ENCODE results near the gene FTMT. TPM values are rescaled to one million over a fixed set of nuclear protein-coding genes. Genes with fewer than 3 reads are reported as not detected.

Gene FTMT
- total and polyA plus RNA-seq, 8 donors: not detected

DNA sequence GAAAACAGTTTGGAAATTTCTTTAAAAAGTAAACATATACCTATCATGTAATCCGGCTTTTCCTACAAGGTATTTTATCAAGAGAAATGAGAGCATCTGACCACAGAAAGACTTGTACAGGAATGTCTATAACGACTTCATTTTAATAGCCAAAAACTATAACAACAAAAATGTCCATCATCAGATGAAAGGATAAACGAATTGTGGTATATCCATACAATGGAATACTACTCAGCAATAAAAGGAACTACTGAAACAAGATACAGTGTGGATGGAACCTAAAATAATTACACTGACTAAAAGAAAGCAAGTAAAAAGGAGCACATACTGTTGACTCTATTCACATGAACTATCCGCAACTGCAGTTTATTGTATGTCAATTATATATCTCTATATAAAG lies 1.4 kb upstream of the FTMT start:
- DNase-seq: no peak
- WGBS, 5 donors: 76 to 83% (median 80%) methylated on average over 4 of the region's 4 CpGs
- intact Hi-C loops (cut with DNase I; ENCODE audit: low total_unique reads): no loop called here
- Histone ChIP-seq H3K4me1 (no peaks in the 10 kb centered on the region), H3K9me3 (peaks cover 0 to 17% (median 5%) of the 10 kb centered on the region in 4 donors), H3K27me3 (no peaks in the 10 kb centered on the region), H3K27ac (no peak overlapping the region), H3K4me3 (no peak overlapping the region), H3K36me3 (no peaks in the 10 kb centered on the region)
- TF ChIP-seq, protein P1, sequence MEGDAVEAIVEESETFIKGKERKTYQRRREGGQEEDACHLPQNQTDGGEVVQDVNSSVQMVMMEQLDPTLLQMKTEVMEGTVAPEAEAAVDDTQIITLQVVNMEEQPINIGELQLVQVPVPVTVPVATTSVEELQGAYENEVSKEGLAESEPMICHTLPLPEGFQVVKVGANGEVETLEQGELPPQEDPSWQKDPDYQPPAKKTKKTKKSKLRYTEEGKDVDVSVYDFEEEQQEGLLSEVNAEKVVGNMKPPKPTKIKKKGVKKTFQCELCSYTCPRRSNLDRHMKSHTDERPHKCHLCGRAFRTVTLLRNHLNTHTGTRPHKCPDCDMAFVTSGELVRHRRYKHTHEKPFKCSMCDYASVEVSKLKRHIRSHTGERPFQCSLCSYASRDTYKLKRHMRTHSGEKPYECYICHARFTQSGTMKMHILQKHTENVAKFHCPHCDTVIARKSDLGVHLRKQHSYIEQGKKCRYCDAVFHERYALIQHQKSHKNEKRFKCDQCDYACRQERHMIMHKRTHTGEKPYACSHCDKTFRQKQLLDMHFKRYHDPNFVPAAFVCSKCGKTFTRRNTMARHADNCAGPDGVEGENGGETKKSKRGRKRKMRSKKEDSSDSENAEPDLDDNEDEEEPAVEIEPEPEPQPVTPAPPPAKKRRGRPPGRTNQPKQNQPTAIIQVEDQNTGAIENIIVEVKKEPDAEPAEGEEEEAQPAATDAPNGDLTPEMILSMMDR (IDR thresholded peaks at IDR 0.05): no peak
- TF ChIP-seq POLR2A (IDR thresholded peaks at IDR 0.05): no peak
- no peak for TF ChIP-seq EP300 (IDR thresholded peaks at IDR 0.05)
- TF ChIP-seq POLR2AphosphoS5 (IDR thresholded peaks at IDR 0.05): no peak

- no peaks in the 10 kb centered on the region for H3K27me3 ChIP-seq
- H3K27ac ChIP-seq: no peak overlapping the region
- H3K9me3 ChIP-seq: peaks cover 0 to 17% (median 5%) of the 10 kb centered on the region in 4 donors
- WGBS, 5 donors: 37 to 63% (median 51%) methylated on average over 2 of the region's 2 CpGs
- H3K4me1 ChIP-seq: no peaks in the 10 kb centered on the region
- no peak for DNase-seq
- TF ChIP-seq, protein P1 (IDR thresholded peaks at IDR 0.05): no peak
- no peak for TF ChIP-seq EP300 (IDR thresholded peaks at IDR 0.05)
- no peak for TF ChIP-seq POLR2AphosphoS5 (IDR thresholded peaks at IDR 0.05)
- no peak for TF ChIP-seq POLR2A (IDR thresholded peaks at IDR 0.05)
- no peak overlapping the region for H3K4me3 ChIP-seq
- H3K36me3 ChIP-seq: no peaks in the 10 kb centered on the region
- intact Hi-C loops (cut with DNase I; ENCODE audit: low total_unique reads): no loop called here
Measured at GRCh38 chr5:121853850-121854249, 2.2 kb downstream of the FTMT start.

DNA sequence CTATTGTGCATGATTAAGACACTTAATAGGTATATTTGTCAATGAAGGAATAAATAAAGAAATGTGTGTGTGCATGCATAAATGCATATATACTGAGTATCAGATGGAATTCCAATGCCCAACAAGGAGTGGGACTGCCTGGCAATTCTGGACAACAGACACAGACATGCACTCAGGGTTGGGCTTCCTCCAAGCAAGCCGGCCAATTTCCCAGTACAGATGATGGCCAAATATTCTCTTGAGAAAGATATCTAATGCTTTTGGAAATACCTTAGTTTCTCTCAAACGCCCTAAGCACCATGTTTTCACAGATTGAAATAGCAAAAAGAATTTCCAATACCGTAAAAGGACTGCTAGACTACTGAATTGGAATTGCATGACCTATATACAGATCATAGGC lies 11.1 kb downstream of the FTMT start:
- Histone ChIP-seq H3K9me3 (no peaks in the 10 kb centered on the region), H3K36me3 (no peaks in the 10 kb centered on the region), H3K4me1 (no peaks in the 10 kb centered on the region), H3K4me3 (no peak overlapping the region), H3K27ac (no peak overlapping the region), H3K27me3 (no peaks in the 10 kb centered on the region)
- no peak for DNase-seq
- WGBS, 5 donors: 70 to 76% (median 74%) methylated on average over 3 of the region's 3 CpGs
- intact Hi-C loops (cut with DNase I; ENCODE audit: low total_unique reads): no loop called here
- TF ChIP-seq, protein P1 (IDR thresholded peaks at IDR 0.05): no peak
- TF ChIP-seq POLR2A (IDR thresholded peaks at IDR 0.05): no peak
- no peak for TF ChIP-seq EP300 (IDR thresholded peaks at IDR 0.05)
- no peak for TF ChIP-seq POLR2AphosphoS5 (IDR thresholded peaks at IDR 0.05)

- intact Hi-C loops (cut with DNase I; ENCODE audit: low total_unique reads): no loop called here
- H3K9me3 ChIP-seq: no peaks in the 10 kb centered on the region
- H3K36me3 ChIP-seq: no peaks in the 10 kb centered on the region
- no peak overlapping the region for H3K27ac ChIP-seq
- no peaks in the 10 kb centered on the region for H3K27me3 ChIP-seq
- no peak for TF ChIP-seq POLR2A (IDR thresholded peaks at IDR 0.05)
- TF ChIP-seq, protein P1 (IDR thresholded peaks at IDR 0.05): no peak
- TF ChIP-seq POLR2AphosphoS5 (IDR thresholded peaks at IDR 0.05): no peak
- no peak for TF ChIP-seq EP300 (IDR thresholded peaks at IDR 0.05)
- no peak overlapping the region for H3K4me3 ChIP-seq
- no peak for DNase-seq
- no peaks in the 10 kb centered on the region for H3K4me1 ChIP-seq
- WGBS, 5 donors: 54 to 71% (median 68%) methylated on average over 2 of the region's 2 CpGs
Measured at GRCh38 chr5:121863753-121864285, 12.1 kb downstream of the FTMT start.

All from stomach (tissue), 9 donors.